ENCODE results near the gene ATP8A2.

ATP8A2 gene

GRCh38 chr13:25981060-25981459 is 609.3 kb downstream of the ATP8A2 start:
- no peak for DNase-seq

GRCh38 chr13:25982907-25983306 is 611.1 kb downstream of the ATP8A2 start:
- DNase-seq = no peak

GRCh38 chr13:25987987-25988386 is 616.2 kb downstream of the ATP8A2 start:
- DNase-seq = no peak

- peak; percentile 83 for DNase-seq
Measured at GRCh38 chr13:25988661-25989060, 616.9 kb downstream of the ATP8A2 start.

- peak; percentile 72 for DNase-seq
Measured at GRCh38 chr13:25990801-25991200, 619.0 kb downstream of the ATP8A2 start.

- no peak for DNase-seq
Measured at GRCh38 chr13:25992076-25992475, 620.3 kb downstream of the ATP8A2 start.

GRCh38 chr13:26007261-26008125 is 635.7 kb downstream of the ATP8A2 start:
- no peak for DNase-seq

GRCh38 chr13:26010487-26011207 is 638.9 kb downstream of the ATP8A2 start:
- no peak for DNase-seq

- no peak for DNase-seq
Measured at GRCh38 chr13:26011208-26011573, 639.4 kb downstream of the ATP8A2 start.

- DNase-seq = peak; percentile 68
Measured at GRCh38 chr13:26011996-26012821, 640.4 kb downstream of the ATP8A2 start.

GRCh38 chr13:26012995-26013394 is 641.2 kb downstream of the ATP8A2 start:
- no peak for DNase-seq

GRCh38 chr13:26015271-26016125 is 643.7 kb downstream of the ATP8A2 start:
- no peak for DNase-seq

- DNase-seq = no peak
Measured at GRCh38 chr13:26016189-26016588, 644.4 kb downstream of the ATP8A2 start.

- no peak for DNase-seq
Measured at GRCh38 chr13:26017196-26017921, 645.6 kb downstream of the ATP8A2 start.

GRCh38 chr13:26017932-26018665 is 646.3 kb downstream of the ATP8A2 start:
- peak; percentile 15 for DNase-seq

- no peak for DNase-seq
Measured at GRCh38 chr13:26019251-26019650, 647.5 kb downstream of the ATP8A2 start.

- peak; percentile 31 for DNase-seq
Measured at GRCh38 chr13:26019881-26020870, 648.4 kb downstream of the ATP8A2 start.

- no peak for DNase-seq
Measured at GRCh38 chr13:26020891-26021290, 649.1 kb downstream of the ATP8A2 start.

- DNase-seq = no peak
Measured at GRCh38 chr13:26021516-26021915, 649.7 kb downstream of the ATP8A2 start.

GRCh38 chr13:26021956-26022355 is 650.2 kb downstream of the ATP8A2 start:
- no peak for DNase-seq

All from eye (tissue), 1 donor.